GM20000 (cell line): Measurements from ENCODE around the gene GPR55.
A peak's percentile ranks its signal among the peaks of the same experiment; 100 is the strongest.

Experiments
- DNase-seq: peaks from one replicate; pipeline ENCODE4 v3.0.0; 2012; ENCODE audit warnings: low spot score
- TF ChIP-seq, protein P1 (sequence below): IDR thresholded peaks from 2 replicates; pipeline ENCODE4 v1.5.1; 2012; ENCODE audit warnings: mild to moderate bottlenecking, control low read depth; ENCODE audit errors: extremely low read depth, missing control alignments

Gene GPR55

DNA sequence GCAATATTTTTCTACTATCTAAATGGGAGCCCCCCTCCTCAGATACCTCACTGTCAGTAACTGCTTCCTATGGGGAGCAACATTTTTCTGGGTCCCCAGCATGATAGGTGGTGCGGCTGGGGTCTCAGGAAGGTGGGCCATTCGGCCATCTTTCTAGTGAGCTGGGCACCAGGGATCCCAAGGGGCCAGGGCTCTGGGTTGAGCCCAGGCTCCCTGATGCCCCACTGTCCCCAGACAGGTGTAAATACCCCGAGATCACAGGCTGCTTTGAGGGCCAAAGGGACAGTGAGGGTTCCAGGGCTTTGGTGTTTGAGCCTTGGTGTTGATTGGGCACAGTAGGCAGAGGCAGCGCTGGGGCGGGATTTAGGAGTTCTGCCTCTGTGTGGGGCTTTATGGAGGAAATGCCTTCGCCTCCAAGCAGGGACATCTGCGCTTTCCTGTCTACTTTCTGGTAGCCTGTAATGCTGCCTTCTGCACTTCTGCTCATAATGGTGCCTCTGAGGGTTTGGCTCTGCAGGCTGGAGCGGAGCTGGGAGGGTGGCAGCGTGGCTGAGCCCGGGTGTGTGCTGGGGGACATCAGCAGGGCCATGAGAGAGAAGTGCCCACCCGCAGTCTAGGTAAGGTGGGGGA lies 55.0 kb downstream of the GPR55 start:
- DNase-seq = no peak
- TF ChIP-seq, protein P1, sequence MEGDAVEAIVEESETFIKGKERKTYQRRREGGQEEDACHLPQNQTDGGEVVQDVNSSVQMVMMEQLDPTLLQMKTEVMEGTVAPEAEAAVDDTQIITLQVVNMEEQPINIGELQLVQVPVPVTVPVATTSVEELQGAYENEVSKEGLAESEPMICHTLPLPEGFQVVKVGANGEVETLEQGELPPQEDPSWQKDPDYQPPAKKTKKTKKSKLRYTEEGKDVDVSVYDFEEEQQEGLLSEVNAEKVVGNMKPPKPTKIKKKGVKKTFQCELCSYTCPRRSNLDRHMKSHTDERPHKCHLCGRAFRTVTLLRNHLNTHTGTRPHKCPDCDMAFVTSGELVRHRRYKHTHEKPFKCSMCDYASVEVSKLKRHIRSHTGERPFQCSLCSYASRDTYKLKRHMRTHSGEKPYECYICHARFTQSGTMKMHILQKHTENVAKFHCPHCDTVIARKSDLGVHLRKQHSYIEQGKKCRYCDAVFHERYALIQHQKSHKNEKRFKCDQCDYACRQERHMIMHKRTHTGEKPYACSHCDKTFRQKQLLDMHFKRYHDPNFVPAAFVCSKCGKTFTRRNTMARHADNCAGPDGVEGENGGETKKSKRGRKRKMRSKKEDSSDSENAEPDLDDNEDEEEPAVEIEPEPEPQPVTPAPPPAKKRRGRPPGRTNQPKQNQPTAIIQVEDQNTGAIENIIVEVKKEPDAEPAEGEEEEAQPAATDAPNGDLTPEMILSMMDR = no peak

DNA sequence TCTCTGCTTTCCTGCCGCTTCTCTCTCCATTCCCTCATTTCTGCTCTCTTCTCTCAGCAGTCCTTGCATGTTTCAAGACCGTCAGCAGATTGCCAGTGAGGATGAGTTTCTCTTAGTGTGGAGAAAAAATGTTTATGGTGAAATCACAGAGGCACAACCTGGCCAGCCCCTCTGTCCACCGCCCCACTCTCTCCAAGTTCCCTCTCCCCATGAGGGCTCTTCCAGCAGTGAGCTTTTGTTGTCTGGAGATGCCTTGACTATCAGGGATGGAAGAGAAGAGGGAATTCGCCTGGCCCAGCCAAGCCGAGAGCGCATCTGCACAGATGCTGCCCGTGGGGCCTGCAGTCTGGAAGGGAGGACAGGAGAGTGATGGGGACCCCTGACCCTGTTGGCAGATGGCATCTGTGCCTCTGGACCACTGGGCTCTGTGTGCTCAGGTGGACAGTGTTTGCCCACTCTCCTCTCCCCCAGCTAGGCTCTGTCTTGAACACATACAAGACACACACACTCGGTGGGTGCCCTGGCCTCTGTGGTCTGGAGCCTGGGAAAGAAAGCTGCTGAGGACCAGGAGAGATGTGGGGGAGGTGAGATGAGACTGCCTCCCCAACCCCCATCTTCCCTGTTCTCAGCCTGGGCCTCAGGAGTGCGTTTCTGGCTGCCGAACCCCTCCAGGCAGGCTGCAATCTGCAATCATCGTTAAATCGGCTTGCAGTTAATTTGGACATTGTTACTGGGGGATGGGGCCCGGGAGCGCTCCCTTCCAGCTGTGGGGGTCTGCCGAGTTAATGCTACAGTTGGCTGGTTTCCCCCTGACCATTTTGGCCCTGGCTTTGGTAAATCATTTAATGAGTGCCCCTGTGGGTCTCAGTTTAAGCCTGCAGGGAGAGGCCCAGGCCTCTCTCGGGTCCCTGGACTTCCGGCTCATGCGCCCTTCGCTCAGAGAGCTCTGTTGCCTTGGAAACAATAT lies 55.8 kb downstream of the GPR55 start:
- TF ChIP-seq, protein P1 = no peak
- DNase-seq = no peak

DNA sequence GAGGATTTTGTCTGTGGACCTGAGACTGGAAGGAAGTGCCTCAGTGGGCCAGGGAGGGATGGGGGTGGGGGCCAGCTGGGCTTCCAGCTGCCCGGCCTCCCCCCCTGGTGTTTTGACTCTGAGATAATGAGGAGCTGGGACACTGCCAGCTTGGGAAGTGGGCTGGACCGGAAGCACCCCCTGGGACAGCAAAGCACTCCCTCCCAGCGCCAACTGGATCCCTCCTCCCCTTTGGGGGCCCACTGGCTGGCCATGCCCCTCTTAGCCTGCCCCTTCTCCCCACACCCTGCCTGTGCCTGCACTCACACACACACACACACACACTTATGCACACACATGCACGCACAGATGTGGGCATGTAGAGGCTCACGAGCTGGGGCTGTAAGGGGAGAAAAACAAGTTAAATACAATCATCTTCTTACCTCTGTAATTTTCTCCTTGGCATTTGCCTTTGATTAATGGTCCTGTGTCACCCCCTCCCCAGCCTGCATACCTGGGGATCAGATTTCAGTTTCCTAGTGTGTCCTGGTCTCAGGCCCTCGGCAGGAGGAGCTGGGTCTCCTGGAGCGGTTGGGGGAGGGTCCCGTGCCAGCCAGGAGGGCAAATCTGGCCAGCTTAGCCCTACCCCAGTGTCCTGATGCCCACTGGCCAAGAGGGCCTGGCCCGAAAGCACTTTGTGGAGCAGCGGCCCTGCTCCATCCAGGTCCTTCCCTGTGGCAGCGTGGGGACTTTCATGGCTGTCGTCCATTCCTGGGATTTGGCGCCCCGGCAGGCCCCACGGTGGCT lies 56.7 kb downstream of the GPR55 start:
- no peak for DNase-seq
- TF ChIP-seq, protein P1 = no peak

DNA sequence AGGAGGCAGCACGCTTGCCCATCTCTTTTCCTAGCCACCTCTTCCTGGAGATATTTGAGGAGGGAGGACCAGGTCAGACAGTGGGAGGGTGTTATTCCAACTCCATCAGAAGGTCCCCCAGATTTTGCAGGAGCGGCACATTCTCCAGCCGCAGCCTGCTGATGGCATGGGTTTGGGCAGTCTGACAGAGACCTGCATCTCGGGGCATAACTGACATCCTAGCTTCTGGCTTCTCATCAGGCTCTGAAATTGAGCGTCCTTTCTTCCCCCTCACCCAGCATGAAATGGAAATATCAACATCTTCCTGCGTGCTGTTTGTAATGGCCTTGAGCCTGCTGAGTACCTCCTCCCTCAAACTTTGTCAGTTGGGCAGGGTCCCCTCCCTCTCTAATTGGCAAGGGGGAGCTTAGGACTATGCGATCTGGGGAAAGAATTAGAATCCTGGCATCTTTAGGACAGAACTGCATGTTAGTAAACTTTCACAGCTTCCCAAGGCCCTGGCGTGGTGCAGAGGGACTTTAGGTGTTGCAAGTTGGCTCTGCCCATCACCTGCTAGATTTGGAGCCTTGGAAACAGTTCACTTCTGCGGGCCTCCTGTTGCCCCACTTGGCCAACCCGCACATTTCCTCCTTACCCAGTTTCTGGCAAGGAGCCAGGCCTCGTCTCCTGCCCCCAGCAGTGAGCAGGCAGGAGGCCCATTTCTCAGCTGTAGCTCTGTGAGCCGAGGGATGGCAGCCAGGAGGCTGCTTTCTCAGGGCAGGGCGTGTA lies 58.1 kb downstream of the GPR55 start:
- TF ChIP-seq, protein P1 = no peak
- no peak for DNase-seq

DNA sequence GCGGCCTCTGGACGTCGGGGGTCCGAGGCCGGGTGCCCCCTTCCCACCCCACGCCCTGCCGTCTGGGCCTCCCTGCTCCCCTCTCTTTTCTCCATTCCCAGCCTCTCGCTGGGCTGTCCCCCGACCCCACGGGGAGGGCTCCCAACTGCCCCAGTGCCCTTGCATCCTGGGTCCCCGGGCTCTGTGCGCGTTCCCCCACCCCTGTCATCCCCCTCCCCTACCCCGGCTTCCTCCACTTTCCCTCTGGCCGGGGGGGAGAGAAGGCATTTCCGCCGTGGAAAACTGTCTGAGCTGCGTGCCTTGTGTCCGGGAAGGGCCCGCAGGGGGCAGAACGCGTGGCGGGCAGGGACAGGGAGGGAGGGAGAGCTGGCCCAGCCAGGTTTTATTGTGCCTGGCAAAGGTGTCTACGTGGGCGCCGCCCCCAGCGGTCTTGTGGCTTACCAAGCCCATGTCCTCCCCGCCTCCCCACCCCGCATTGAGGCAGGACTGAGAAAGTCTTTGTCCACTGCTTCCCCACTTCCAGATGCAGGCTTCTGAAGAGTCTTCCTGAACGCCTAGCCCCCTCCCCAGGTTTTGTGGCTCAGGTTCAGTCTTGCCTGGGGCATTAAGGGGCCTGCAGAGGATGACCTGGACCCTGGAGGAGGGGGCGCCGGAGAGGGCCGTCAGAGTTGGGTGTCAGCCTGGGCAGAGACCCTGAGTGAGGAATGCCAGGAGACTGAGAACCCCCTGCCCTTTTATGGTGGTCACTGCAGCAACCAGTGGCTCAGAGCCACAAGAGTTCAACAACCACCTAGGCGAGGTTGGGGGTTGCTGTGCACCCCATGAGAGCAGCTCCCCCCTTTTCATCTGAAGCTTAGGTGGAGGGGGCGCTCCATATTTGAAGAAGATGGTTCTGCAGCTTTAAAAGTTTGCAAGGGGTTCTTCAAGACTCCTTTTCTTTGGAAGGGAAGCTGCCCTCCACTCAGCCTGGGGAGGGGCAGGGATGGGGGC lies 59.0 kb downstream of the GPR55 start:
- peak; percentile 41 for DNase-seq
- TF ChIP-seq, protein P1 = no peak

DNA sequence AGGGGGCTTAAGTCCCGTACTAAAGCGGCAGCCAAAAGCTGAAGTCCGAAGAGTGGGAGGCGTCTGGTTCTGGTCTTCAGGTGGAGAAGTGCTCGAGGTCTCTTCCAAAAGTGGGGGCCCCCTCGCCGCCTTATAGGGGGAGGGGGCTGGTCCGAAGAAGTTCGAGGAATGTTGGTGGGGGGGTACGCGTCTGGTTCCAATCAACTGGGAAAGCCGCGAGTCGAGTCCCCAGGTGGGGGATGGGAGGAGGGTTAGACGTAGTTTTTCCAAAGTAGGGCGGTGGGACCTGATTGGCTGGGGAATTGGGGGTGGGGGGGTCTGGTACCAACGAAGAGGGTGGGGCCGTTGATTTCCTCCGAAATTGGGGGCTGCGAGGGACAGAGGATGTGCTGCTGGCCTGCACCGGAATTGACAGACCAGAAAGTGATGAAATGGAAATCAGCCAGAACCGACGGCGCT lies 59.7 kb downstream of the GPR55 start:
- DNase-seq = peak; percentile 49
- TF ChIP-seq, protein P1 = no peak
